Measurements from ENCODE around the gene SMARCD1.

DNA sequence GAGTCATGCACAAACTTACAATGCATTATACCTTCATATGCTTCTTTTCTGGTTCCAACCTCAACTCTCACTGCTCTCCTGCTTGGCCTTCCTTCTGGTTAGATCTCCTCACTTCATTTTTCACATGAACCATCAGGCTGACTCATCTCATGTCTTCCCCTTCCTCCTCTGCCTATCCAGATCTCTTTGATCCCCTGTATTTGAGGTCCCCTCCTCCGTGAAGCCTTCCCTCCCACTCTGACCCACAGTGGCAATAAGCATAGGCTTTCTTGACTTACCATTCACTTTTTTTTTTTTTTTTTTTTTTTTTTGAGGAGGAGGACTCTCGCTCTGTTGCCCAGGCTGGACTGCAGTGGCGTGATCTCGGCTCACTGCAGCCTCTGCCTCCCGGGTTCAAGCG, 42.4 kb upstream of the SMARCD1 start:
- TF ChIP-seq, protein P1, sequence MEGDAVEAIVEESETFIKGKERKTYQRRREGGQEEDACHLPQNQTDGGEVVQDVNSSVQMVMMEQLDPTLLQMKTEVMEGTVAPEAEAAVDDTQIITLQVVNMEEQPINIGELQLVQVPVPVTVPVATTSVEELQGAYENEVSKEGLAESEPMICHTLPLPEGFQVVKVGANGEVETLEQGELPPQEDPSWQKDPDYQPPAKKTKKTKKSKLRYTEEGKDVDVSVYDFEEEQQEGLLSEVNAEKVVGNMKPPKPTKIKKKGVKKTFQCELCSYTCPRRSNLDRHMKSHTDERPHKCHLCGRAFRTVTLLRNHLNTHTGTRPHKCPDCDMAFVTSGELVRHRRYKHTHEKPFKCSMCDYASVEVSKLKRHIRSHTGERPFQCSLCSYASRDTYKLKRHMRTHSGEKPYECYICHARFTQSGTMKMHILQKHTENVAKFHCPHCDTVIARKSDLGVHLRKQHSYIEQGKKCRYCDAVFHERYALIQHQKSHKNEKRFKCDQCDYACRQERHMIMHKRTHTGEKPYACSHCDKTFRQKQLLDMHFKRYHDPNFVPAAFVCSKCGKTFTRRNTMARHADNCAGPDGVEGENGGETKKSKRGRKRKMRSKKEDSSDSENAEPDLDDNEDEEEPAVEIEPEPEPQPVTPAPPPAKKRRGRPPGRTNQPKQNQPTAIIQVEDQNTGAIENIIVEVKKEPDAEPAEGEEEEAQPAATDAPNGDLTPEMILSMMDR (IDR thresholded peaks at IDR 0.05; ENCODE audit: low read depth, low read length) = no peak
- no peak for TF ChIP-seq EZH2phosphoT487 (IDR thresholded peaks at IDR 0.05; ENCODE audit: low read depth)

Data from OCI-LY3 (cell line).